GM23338 (cell line): ENCODE measurements around the gene ADAMTS15. TPM values are rescaled to one million over a fixed set of nuclear protein-coding genes. Genes with fewer than 3 reads are reported as not detected.

Experiments
- ATAC-seq: fragments of 200-7000 bp; cut with Tn5 transposase; 3 replicates; pipeline ENCODE4 v1.9.1; 2020
- DNase-seq: peaks from one replicate; pipeline ENCODE4 v3.0.0-alpha.2; 2015; ENCODE audit warnings: low spot score
- H2AFZ ChIP-seq: fragments of 200-600 bp; sonication (generic); 2 replicates; pipeline ENCODE4 v1.8.0; 2016; ENCODE audit warnings: antibody characterized with exemption, mild to moderate bottlenecking, moderate library complexity
- H3F3A ChIP-seq: fragments of 200-600 bp; sonication (generic); replicated peaks from 2 replicates; pipeline ENCODE4 v1.8.0; 2017; ENCODE audit warnings: antibody characterized with exemption, mixed run types, low read depth
- H3K27ac ChIP-seq: fragments of 200-600 bp; sonication (generic); 2 replicates; pipeline ENCODE4 v1.6.1; 2016; ENCODE audit warnings: low read depth
- H3K27me3 ChIP-seq: fragments of 200-600 bp; sonication (generic); 2 replicates; pipeline ENCODE4 v1.8.0; 2016; ENCODE audit warnings: mild to moderate bottlenecking, mixed run types, moderate library complexity; ENCODE audit not compliant: insufficient read depth
- H3K36me3 ChIP-seq: fragments of 200-600 bp; sonication (generic); 2 replicates; pipeline ENCODE4 v1.8.0; 2016; ENCODE audit warnings: mild to moderate bottlenecking; ENCODE audit not compliant: insufficient read depth
- H3K4me1 ChIP-seq: fragments of 200-600 bp; sonication (generic); 2 replicates; pipeline ENCODE4 v1.8.0; 2016; ENCODE audit warnings: mild to moderate bottlenecking, moderate library complexity; ENCODE audit not compliant: insufficient read depth
- H3K4me2 ChIP-seq: fragments of 200-600 bp; sonication (generic); 2 replicates; pipeline ENCODE4 v1.7.1; 2017; ENCODE audit warnings: mixed run types
- H3K4me3 ChIP-seq: fragments of 200-600 bp; sonication (generic); 2 replicates; pipeline ENCODE4 v1.6.1; 2016; ENCODE audit warnings: mixed run types
- H3K79me2 ChIP-seq: fragments of 200-600 bp; sonication (generic); replicated peaks from 2 replicates; pipeline ENCODE4 v1.8.0; 2017; ENCODE audit warnings: mild to moderate bottlenecking; ENCODE audit not compliant: insufficient read depth
- H3K9me2 ChIP-seq: fragments of 200-600 bp; sonication (generic); 2 replicates; pipeline ENCODE4 v1.8.0; 2017; ENCODE audit not compliant: insufficient read depth
- H4K20me1 ChIP-seq: fragments of 200-600 bp; sonication (generic); replicated peaks from 2 replicates; pipeline ENCODE4 v1.8.0; 2017; ENCODE audit warnings: mild to moderate bottlenecking; ENCODE audit not compliant: insufficient read depth
- H3K27ac Mint-ChIP-seq: 2 replicates; pipeline ENCODE4 v1.8.0; 2020; ENCODE audit warnings: inconsistent platforms, mild to moderate bottlenecking, moderate library complexity, mixed read lengths
- H3K27me3 Mint-ChIP-seq: 3 replicates; pipeline ENCODE4 v1.8.0; 2022; ENCODE audit warnings: low read depth, mild to moderate bottlenecking, moderate library complexity, mixed read lengths, inconsistent platforms; ENCODE audit not compliant: insufficient read depth, poor library complexity
- H3K36me3 Mint-ChIP-seq: 3 replicates; pipeline ENCODE4 v1.8.0; 2021; ENCODE audit warnings: low read depth, mild to moderate bottlenecking, inconsistent platforms, moderate library complexity, mixed read lengths
- H3K4me1 Mint-ChIP-seq: 3 replicates; pipeline ENCODE4 v1.8.0; 2020; ENCODE audit warnings: mild to moderate bottlenecking, inconsistent platforms, mixed read lengths
- H3K4me3 Mint-ChIP-seq: 3 replicates; pipeline ENCODE4 v1.8.0; 2021; ENCODE audit warnings: moderate library complexity, mild to moderate bottlenecking, inconsistent platforms, mixed read lengths
- H3K9me3 Mint-ChIP-seq: 3 replicates; pipeline ENCODE4 v1.8.0; 2020; ENCODE audit warnings: moderate library complexity, mild to moderate bottlenecking, inconsistent platforms, mixed read lengths
- EZH2 ChIP-seq: fragments of 200-600 bp; sonication (generic); IDR thresholded peaks from one replicate; pipeline ENCODE4 v1.8.0; 2017; ENCODE audit warnings: antibody characterized with exemption, mild to moderate bottlenecking, low read depth; ENCODE audit not compliant: unreplicated experiment
- EZH2phosphoT487 ChIP-seq: fragments of 200-600 bp; sonication (generic); IDR thresholded peaks from one replicate; pipeline ENCODE4 v1.8.1; 2018; ENCODE audit warnings: antibody characterized with exemption; ENCODE audit not compliant: unreplicated experiment
- JUNB ChIP-seq: IDR thresholded peaks from one replicate; pipeline ENCODE4 v1.6.1; 2016; ENCODE audit warnings: antibody characterized with exemption; ENCODE audit not compliant: unreplicated experiment
- NANOG ChIP-seq: IDR thresholded peaks from 2 replicates; pipeline ENCODE4 v1.6.1; 2016; ENCODE audit warnings: antibody characterized with exemption, borderline replicate concordance
- ZNF331 ChIP-seq: fragments of 250-450 bp; sonication (Bioruptor Pico); IDR thresholded peaks from 2 replicates; pipeline ENCODE4 v1.5.0; 2020; ENCODE audit warnings: low read depth, mild to moderate bottlenecking, moderate library complexity
- polyA plus RNA-seq: library from polyadenylated mRNA; unstranded; fragments of >200 nt; fragmentation: Nextera tagmentation; extraction: Ambion mirVana; gene quantifications from 2 replicates; pipeline ENCODE4 v1.2.1, GENCODE V29; 2016
- total RNA-seq: library from RNA; depleted of rRNA; stranded (reverse); fragments of >200 nt; shearing (Covaris generic); gene quantifications from 2 replicates; pipeline ENCODE4 v1.2.3, GENCODE V29; 2014
- TF ChIP-seq, protein P1 (sequence below): IDR thresholded peaks from 2 replicates; pipeline ENCODE4 v1.6.1; 2016; ENCODE audit warnings: antibody characterized with exemption
- TF ChIP-seq, protein P2 (sequence below): fragments of 250-450 bp; sonication (Bioruptor Pico); IDR thresholded peaks from 2 replicates; pipeline ENCODE4 v1.5.0; 2020; ENCODE audit warnings: mild to moderate bottlenecking, moderate library complexity

ADAMTS15 gene
- total and polyA plus RNA-seq, 2 experiments from 2014 or later = 0.42 to 5.6 TPM

- H3K36me3 Mint-ChIP-seq = no peaks in the 10 kb centered on the region
- no peaks in the 10 kb centered on the region; the same call in 2 of the 3 replicates for H3K4me1 Mint-ChIP-seq
- ATAC-seq (no peak), DNase-seq (no peak)
- H2AFZ ChIP-seq = no peak overlapping the region
- no peaks in the 10 kb centered on the region for H3K27me3 ChIP-seq
- no peaks in the 10 kb centered on the region for H3K36me3 ChIP-seq
- no peaks in the 10 kb centered on the region; the same call in 1 of the 2 replicates for H3K9me2 ChIP-seq
- H3K4me3 ChIP-seq = no peak overlapping the region
- no peaks in the 10 kb centered on the region for H4K20me1 ChIP-seq
- peaks cover 3% of the 10 kb centered on the region for H3K27me3 Mint-ChIP-seq
- peaks cover 11% of the 10 kb centered on the region; the same call in 1 of the 3 replicates for H3K9me3 Mint-ChIP-seq
- H3K4me2 ChIP-seq = no peak overlapping the region
- H3K27ac Mint-ChIP-seq = no peak overlapping the region
- TF ChIP-seq, protein P1, sequence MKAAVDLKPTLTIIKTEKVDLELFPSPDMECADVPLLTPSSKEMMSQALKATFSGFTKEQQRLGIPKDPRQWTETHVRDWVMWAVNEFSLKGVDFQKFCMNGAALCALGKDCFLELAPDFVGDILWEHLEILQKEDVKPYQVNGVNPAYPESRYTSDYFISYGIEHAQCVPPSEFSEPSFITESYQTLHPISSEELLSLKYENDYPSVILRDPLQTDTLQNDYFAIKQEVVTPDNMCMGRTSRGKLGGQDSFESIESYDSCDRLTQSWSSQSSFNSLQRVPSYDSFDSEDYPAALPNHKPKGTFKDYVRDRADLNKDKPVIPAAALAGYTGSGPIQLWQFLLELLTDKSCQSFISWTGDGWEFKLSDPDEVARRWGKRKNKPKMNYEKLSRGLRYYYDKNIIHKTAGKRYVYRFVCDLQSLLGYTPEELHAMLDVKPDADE = no peak
- TF ChIP-seq ZNF331 (CRISPR knock-in tag) = no peak
- TF ChIP-seq NANOG = no peak
- TF ChIP-seq, protein P2, sequence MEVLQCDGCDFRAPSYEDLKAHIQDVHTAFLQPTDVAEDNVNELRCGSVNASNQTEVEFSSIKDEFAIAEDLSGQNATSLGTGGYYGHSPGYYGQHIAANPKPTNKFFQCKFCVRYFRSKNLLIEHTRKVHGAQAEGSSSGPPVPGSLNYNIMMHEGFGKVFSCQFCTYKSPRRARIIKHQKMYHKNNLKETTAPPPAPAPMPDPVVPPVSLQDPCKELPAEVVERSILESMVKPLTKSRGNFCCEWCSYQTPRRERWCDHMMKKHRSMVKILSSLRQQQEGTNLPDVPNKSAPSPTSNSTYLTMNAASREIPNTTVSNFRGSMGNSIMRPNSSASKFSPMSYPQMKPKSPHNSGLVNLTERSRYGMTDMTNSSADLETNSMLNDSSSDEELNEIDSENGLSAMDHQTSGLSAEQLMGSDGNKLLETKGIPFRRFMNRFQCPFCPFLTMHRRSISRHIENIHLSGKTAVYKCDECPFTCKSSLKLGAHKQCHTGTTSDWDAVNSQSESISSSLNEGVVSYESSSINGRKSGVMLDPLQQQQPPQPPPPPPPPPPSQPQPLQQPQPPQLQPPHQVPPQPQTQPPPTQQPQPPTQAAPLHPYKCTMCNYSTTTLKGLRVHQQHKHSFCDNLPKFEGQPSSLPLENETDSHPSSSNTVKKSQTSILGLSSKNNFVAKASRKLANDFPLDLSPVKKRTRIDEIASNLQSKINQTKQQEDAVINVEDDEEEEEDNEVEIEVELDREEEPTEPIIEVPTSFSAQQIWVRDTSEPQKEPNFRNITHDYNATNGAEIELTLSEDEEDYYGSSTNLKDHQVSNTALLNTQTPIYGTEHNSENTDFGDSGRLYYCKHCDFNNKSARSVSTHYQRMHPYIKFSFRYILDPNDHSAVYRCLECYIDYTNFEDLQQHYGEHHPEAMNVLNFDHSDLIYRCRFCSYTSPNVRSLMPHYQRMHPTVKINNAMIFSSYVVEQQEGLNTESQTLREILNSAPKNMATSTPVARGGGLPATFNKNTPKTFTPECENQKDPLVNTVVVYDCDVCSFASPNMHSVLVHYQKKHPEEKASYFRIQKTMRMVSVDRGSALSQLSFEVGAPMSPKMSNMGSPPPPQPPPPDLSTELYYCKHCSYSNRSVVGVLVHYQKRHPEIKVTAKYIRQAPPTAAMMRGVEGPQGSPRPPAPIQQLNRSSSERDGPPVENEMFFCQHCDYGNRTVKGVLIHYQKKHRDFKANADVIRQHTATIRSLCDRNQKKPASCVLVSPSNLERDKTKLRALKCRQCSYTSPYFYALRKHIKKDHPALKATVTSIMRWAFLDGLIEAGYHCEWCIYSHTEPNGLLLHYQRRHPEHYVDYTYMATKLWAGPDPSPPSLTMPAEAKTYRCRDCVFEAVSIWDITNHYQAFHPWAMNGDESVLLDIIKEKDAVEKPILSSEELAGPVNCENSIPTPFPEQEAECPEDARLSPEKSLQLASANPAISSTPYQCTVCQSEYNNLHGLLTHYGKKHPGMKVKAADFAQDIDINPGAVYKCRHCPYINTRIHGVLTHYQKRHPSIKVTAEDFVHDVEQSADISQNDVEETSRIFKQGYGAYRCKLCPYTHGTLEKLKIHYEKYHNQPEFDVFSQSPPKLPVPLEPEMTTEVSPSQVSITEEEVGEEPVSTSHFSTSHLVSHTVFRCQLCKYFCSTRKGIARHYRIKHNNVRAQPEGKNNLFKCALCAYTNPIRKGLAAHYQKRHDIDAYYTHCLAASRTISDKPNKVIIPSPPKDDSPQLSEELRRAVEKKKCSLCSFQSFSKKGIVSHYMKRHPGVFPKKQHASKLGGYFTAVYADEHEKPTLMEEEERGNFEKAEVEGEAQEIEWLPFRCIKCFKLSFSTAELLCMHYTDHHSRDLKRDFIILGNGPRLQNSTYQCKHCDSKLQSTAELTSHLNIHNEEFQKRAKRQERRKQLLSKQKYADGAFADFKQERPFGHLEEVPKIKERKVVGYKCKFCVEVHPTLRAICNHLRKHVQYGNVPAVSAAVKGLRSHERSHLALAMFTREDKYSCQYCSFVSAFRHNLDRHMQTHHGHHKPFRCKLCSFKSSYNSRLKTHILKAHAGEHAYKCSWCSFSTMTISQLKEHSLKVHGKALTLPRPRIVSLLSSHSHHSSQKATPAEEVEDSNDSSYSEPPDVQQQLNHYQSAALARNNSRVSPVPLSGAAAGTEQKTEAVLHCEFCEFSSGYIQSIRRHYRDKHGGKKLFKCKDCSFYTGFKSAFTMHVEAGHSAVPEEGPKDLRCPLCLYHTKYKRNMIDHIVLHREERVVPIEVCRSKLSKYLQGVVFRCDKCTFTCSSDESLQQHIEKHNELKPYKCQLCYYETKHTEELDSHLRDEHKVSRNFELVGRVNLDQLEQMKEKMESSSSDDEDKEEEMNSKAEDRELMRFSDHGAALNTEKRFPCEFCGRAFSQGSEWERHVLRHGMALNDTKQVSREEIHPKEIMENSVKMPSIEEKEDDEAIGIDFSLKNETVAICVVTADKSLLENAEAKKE (CRISPR knock-in tag) = no peak
- TF ChIP-seq EZH2phosphoT487 = no peak
- no peak for TF ChIP-seq EZH2
- TF ChIP-seq JUNB = no peak
- no peaks in the 10 kb centered on the region; the same call in 1 of the 2 replicates for H3F3A ChIP-seq
- H3K4me1 ChIP-seq = peaks cover 3% of the 10 kb centered on the region; the same call in 1 of the 2 replicates
- H3K4me3 Mint-ChIP-seq = no peak overlapping the region
- no peak overlapping the region for H3K27ac ChIP-seq
- no peaks in the 10 kb centered on the region for H3K79me2 ChIP-seq
These were observed 12.3 kb upstream of the ADAMTS15 start for GRCh38 chr11:130436171-130436570.
